ENCODE measurements around the gene NCOA3. TPM values are rescaled to one million over a fixed set of nuclear protein-coding genes. Genes with fewer than 3 reads are reported as not detected.

Gene NCOA3
- total and polyA plus RNA-seq, 2 of the 8 experiments (the other 6 are each of a cell fraction or from before 2014, with no cell fraction given) = 7.9 to 24.7 TPM

GRCh38 chr20:47558295-47559066, 56.8 kb downstream of the NCOA3 start (continued):
- TF ChIP-seq HDAC2 (IDR thresholded peaks at IDR 0.05; ENCODE audit: borderline replicate concordance in 1 of 2, low read depth in 2 of 2, low read length in 2 of 2) (no peak), POLR2A (IDR thresholded peaks at IDR 0.05; ENCODE audit: control extremely low read depth in 1 of 2, low read depth in 2 of 2, low read length in 2 of 2) (no peak), CBX8 (IDR thresholded peaks at IDR 0.05; ENCODE audit: borderline replicate concordance, low read depth, low read length) (no peak), CTCF (IDR thresholded peaks at IDR 0.05; ENCODE audit: control extremely low read depth in 1 of 3, insufficient read depth in 1 of 3, low read depth in 1 of 3, low read length in 3 of 3) (no peak), RNF2 (IDR thresholded peaks at IDR 0.05; ENCODE audit: borderline replicate concordance, low read depth, low read length, missing control alignments, poor library complexity, severe bottlenecking) (no peak)
